Measurements from ENCODE around the gene CTSF. TPM values are rescaled to one million over a fixed set of nuclear protein-coding genes. Genes with fewer than 3 reads are reported as not detected.

CTSF gene
- total and polyA plus RNA-seq, 2 of the 13 experiments (the other 11 are each of a cell fraction or from before 2014, with no cell fraction given): not detected

DNA sequence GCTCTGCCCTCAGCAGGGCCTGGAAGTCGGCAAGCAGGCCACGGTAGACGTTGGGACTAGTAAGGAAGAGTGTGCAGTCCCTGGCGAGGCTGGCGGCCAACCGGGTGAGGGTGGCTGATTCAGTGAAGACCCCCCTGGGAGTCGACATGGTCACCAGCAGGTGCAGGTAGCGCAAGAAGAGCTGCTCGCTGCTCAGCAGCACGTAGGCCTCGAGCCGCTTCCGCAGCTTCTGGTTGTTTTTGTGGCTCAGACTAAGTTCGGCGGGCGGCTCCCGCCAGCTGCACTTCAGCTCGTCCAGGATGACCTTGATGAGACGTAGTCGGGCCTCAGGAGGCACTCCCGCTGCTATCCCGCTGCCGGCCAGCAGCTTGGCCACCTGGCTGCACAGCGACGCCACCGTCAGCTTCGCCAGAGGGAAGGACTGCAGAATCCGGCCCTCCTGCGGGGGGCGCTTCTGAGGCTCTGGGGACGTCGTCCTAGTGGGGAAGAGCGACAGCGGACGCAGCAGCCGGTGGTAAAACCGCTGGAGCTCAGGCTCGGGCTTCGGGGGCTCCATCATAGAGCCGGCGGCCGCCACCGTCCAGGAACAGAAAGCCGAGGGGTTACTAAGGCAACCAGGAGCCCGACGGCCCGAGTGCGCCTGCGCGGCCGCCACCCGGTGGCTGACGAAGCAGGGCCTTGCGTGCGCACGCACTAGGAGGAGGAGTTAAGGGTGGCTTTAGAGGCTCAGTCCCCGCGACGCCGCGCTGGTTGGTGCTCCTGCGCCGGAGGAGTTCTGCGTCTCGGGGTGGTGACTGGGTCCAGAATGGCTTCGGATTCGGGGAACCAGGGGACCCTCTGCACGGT lies 24.3 kb upstream of the CTSF start, which contains the start of the genes CCDC87 and CCS (continued):
- TF ChIP-seq, protein P1, sequence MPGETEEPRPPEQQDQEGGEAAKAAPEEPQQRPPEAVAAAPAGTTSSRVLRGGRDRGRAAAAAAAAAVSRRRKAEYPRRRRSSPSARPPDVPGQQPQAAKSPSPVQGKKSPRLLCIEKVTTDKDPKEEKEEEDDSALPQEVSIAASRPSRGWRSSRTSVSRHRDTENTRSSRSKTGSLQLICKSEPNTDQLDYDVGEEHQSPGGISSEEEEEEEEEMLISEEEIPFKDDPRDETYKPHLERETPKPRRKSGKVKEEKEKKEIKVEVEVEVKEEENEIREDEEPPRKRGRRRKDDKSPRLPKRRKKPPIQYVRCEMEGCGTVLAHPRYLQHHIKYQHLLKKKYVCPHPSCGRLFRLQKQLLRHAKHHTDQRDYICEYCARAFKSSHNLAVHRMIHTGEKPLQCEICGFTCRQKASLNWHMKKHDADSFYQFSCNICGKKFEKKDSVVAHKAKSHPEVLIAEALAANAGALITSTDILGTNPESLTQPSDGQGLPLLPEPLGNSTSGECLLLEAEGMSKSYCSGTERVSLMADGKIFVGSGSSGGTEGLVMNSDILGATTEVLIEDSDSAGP (CRISPR knock-in tag; IDR thresholded peaks at IDR 0.05; ENCODE audit: borderline replicate concordance): peak; percentile 96
- TF ChIP-seq ZNF350 (CRISPR knock-in tag; IDR thresholded peaks at IDR 0.05; ENCODE audit: borderline replicate concordance, low read depth) (peak; percentile 87; the same call in 1 of the 2 replicates), RARG (CRISPR knock-in tag; IDR thresholded peaks at IDR 0.05; ENCODE audit: low read depth) (0 out of 2 replicates have a peak, but pooled peaks have one; percentile 16), SMC3 (IDR thresholded peaks at IDR 0.05; ENCODE audit: low read length) (no peak), SALL2 (CRISPR knock-in tag; IDR thresholded peaks at IDR 0.05) (peak; percentile 50; the same call in 1 of the 2 replicates), ZNF44 (CRISPR knock-in tag; IDR thresholded peaks at IDR 0.05) (no peak), ZNF468 (CRISPR knock-in tag; IDR thresholded peaks at IDR 0.05) (0 out of 2 replicates have a peak, but pooled peaks have one; percentile 43), ZNF644 (CRISPR knock-in tag; IDR thresholded peaks at IDR 0.05; ENCODE audit: low read depth) (no peak), ATF1 (CRISPR knock-in tag; IDR thresholded peaks at IDR 0.05) (no peak), ZNF382 (CRISPR knock-in tag; IDR thresholded peaks at IDR 0.05; ENCODE audit: borderline replicate concordance) (no peak), NAIF1 (CRISPR knock-in tag; IDR thresholded peaks at IDR 0.05; ENCODE audit: borderline replicate concordance) (peak; percentile 80; the same call in 1 of the 2 replicates), ZNF572 (CRISPR knock-in tag; IDR thresholded peaks at IDR 0.05) (no peak), CBX2 (IDR thresholded peaks at IDR 0.05; ENCODE audit: low read depth, low read length) (no peak), CBX2 (CRISPR knock-in tag; IDR thresholded peaks at IDR 0.05; ENCODE audit: low read depth) (no peak), FOXC1 (CRISPR knock-in tag; IDR thresholded peaks at IDR 0.05; ENCODE audit: borderline replicate concordance) (peak; percentile 87; the same call in 1 of the 2 replicates), ZNF577 (CRISPR knock-in tag; IDR thresholded peaks at IDR 0.05; ENCODE audit: borderline replicate concordance, low read depth) (no peak), ZNF563 (CRISPR knock-in tag; IDR thresholded peaks at IDR 0.05) (peak; percentile 95)
- TF ChIP-seq, protein P2, sequence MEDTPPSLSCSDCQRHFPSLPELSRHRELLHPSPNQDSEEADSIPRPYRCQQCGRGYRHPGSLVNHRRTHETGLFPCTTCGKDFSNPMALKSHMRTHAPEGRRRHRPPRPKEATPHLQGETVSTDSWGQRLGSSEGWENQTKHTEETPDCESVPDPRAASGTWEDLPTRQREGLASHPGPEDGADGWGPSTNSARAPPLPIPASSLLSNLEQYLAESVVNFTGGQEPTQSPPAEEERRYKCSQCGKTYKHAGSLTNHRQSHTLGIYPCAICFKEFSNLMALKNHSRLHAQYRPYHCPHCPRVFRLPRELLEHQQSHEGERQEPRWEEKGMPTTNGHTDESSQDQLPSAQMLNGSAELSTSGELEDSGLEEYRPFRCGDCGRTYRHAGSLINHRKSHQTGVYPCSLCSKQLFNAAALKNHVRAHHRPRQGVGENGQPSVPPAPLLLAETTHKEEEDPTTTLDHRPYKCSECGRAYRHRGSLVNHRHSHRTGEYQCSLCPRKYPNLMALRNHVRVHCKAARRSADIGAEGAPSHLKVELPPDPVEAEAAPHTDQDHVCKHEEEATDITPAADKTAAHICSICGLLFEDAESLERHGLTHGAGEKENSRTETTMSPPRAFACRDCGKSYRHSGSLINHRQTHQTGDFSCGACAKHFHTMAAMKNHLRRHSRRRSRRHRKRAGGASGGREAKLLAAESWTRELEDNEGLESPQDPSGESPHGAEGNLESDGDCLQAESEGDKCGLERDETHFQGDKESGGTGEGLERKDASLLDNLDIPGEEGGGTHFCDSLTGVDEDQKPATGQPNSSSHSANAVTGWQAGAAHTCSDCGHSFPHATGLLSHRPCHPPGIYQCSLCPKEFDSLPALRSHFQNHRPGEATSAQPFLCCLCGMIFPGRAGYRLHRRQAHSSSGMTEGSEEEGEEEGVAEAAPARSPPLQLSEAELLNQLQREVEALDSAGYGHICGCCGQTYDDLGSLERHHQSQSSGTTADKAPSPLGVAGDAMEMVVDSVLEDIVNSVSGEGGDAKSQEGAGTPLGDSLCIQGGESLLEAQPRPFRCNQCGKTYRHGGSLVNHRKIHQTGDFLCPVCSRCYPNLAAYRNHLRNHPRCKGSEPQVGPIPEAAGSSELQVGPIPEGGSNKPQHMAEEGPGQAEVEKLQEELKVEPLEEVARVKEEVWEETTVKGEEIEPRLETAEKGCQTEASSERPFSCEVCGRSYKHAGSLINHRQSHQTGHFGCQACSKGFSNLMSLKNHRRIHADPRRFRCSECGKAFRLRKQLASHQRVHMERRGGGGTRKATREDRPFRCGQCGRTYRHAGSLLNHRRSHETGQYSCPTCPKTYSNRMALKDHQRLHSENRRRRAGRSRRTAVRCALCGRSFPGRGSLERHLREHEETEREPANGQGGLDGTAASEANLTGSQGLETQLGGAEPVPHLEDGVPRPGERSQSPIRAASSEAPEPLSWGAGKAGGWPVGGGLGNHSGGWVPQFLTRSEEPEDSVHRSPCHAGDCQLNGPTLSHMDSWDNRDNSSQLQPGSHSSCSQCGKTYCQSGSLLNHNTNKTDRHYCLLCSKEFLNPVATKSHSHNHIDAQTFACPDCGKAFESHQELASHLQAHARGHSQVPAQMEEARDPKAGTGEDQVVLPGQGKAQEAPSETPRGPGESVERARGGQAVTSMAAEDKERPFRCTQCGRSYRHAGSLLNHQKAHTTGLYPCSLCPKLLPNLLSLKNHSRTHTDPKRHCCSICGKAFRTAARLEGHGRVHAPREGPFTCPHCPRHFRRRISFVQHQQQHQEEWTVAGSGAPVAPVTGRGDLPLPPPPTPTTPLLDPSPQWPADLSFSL (CRISPR knock-in tag; IDR thresholded peaks at IDR 0.05): peak; percentile 43; the same call in 1 of the 2 replicates
- TF ChIP-seq, protein P3, sequence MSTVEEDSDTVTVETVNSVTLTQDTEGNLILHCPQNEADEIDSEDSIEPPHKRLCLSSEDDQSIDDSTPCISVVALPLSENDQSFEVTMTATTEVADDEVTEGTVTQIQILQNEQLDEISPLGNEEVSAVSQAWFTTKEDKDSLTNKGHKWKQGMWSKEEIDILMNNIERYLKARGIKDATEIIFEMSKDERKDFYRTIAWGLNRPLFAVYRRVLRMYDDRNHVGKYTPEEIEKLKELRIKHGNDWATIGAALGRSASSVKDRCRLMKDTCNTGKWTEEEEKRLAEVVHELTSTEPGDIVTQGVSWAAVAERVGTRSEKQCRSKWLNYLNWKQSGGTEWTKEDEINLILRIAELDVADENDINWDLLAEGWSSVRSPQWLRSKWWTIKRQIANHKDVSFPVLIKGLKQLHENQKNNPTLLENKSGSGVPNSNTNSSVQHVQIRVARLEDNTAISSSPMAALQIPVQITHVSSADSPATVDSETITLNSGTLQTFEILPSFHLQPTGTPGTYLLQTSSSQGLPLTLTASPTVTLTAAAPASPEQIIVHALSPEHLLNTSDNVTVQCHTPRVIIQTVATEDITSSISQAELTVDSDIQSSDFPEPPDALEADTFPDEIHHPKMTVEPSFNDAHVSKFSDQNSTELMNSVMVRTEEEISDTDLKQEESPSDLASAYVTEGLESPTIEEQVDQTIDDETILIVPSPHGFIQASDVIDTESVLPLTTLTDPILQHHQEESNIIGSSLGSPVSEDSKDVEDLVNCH (CRISPR knock-in tag; IDR thresholded peaks at IDR 0.05): no peak
